HG03025 (cell line): ENCODE measurements around the gene RFNG.

Experiments used
- ATAC-seq: cut with Tn5 transposase; IDR thresholded peaks from one replicate; pipeline ENCODE4 v1.9.1; 2021; ENCODE audit warnings: mild to moderate bottlenecking, moderate library complexity; ENCODE audit not compliant: unreplicated experiment, low FRiP score

The RFNG gene

DNA sequence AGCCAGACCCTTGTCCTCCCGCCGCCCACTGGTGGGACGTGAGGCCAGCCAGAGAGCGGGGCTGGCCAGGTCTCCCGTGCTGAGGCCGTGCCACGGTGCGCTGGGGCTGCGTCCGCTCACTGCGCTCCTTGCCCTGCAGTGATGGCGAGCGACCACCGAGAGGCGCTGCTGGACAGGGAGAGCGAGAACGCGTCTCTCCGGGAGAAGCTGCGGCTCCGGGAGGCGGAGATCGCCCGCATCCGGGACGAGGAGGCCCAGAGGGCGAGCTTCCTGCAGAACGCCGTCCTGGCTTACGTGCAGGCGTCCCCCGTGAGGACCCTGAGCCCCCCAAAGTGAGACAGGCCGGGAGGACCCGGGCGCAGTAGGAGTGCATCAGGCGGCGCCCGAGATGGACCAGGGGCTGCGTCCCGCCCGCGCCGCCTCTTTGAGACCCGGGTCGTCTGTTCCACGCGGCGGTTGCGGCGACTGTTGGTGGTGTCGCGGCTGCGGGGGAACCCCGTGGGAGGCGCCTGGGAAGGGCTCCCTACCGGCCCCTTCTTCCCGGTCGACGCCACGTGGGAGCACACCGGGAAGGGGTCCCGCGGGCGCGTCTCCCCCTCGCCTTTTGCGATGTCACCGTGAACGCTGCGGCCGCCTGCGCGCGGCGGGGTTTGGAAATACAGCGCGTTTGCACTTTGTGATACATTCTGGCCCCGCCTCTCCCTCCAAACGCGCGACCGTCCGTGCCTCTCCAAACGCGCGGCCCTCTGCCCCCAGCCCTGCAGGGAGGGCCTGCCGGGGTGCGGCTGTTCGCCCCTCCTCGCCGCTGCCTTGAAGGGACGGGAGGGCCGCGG, 20.9 kb downstream of the RFNG start:
- ATAC-seq = no peak

DNA sequence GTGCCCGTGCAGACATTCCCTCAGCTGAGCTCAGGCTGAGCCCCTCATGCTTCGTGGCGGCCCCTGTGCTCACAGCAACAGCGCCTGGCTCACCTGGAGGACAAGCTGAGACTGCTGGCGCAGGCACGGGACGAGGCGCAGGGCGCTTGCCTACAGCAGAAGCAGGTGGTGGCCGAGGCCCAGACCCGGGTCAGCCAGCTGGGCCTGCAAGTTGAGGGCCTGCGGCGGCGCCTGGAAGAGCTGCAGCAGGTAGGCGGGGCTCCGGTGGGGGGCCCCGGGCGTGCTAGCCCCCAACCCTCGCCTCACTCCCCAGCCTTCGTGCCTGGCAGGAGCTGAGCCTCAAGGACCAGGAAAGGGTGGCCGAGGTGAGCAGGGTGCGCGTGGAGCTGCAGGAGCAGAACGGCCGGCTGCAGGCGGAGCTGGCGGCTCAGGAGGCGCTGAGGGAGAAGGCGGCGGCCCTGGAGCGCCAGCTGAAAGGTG, 21.6 kb downstream of the RFNG start:
- no peak for ATAC-seq

DNA sequence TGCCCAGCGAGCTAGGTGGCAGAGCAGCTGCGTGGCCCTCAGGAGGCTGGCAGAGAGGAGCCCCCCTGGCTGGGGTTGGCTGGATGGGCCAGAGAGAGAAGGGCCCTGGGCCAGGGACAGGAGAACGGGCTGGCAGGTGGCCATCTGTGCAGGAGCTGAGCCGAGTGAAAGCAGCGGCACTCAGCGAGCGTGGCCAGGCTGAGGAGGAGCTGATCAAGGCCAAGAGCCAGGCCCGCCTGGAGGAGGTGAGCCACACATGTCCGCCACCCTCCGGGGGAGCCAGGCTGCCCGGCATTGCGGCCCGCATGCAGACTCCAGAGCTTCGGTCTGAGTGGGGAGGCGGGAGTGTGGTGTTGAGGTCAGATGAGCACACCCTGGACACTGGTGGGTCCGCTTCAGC, 22.2 kb downstream of the RFNG start:
- ATAC-seq = no peak

DNA sequence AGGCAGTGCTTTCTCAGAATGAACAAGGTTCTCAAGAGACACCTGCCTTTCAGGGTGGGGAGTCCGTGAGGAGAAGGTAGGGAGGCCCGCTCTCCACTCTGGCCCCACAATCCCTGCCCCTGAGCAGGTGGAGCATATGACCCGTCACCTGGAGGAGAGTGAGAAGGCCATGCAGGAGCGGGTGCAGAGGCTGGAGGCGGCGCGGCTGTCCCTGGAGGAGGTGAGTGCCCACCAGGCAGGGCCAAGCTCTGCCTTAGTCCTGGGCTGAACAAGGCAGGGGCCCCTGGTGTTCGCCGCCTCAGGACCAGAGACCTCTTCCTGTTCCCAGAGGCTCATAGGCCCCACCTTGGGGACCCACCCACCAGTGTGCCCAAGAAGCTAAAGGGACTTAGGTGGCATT, 22.6 kb downstream of the RFNG start:
- no peak for ATAC-seq

DNA sequence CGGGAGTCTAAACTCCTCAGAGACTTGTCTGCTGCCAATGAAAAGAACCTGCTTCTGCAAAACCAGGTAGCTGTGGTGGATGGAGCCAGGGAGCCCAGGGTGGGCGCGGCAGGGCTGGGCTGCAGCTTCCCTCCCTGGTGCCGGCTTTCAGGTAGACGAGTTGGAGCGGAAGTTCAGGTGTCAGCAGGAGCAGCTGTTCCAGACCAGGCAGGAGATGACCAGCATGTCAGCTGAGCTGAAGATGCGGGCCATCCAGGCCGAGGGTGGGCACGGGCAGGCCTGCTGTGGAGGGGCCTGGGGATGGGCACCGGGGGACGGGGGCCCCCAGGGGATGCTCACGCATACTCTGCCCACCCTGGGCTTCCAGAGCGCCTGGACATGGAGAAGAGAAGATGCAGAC, 23.4 kb downstream of the RFNG start:
- no peak for ATAC-seq

DNA sequence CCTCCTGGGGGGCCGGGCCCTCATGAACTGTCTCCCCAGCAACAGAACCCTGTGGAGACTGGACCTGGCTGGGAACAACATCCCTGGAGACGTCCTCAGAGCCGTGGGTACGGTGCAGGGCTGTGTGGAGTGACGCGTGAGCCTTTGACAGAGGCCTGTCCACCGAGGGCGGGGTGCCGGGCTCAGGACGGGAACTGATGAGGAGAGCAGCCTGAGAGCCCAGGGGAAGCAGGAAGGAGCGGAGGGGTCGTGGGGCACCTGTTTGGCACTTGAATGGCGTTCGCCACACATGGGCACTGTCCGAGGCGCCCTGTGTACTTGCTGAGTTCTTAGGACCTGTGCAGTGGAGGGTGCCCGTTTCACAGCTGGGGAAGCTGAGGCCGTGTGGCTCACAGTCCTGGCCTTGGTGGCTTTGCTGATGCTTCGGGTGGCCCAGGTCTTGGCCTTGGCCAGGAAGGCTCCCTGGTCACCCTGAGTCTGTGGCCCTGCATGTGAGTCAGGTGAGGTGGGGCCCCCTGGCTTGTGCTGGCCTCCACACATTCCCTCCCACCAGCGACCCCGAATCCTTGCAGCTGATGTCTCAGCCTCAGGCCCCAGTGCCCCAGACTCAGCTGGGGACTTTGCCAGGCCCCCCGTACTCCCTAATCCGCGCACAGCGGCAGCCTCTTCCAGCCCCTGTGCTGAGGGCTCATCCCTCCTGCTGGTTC, 26.1 kb downstream of the RFNG start:
- ATAC-seq = no peak

DNA sequence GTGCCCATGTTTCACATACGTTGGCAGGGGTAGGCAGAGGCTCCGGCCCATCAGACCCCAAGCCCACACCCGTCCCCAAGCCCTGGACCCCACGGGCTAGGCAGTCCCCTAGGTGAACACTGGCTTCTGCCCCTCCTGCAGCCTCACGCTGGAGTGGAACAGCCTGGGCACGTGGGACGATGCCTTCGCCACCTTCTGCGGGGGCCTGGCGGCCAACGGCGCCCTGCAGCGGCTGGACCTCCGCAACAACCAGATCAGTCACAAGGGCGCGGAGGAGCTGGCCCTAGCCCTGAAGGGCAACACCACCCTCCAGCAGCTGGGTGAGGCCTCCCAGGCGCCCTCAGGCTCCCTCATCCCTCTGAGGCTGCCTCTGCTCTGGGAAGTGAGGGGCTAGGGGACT, 26.8 kb downstream of the RFNG start:
- ATAC-seq = no peak

DNA sequence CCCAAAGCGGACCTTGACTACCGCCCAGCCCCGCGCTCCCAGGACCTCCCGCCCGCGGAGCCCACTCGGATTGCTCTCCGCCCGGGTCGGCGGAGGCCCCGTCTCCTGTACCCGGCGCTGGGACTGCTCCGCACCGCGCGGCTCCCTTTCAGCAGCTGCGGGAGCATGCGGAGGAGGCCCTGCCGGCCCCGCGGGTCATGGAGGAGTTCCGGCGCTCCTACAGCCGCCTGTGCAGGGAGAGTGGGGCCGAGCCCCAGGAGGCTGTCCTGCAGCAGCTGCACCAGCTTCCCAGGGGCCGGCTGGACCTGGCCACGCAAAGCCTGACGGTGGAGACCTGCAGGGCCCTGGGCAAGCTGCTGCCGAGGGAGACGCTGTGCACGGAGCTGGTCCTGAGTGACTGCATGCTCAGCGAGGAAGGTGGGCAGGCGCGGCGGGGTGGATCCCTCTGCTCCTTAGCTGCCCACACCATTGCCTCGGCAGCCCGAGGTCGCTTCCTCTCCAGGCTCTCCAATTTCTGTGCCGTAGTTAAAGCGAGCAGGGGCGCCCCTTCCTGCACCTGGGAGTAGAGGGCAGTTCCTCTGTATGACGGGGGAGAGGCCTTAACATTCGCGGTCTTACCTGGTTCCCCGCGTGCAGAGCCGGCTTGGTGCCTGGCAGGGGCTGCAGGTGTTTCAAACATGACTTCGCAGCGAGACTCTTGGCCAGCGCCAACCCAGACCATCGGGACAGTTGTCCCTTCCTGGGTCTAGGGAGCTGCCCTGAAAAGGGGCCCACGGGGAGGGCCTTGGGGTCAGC, 28.0 kb downstream of the RFNG start:
- ATAC-seq = peak; percentile 4

DNA sequence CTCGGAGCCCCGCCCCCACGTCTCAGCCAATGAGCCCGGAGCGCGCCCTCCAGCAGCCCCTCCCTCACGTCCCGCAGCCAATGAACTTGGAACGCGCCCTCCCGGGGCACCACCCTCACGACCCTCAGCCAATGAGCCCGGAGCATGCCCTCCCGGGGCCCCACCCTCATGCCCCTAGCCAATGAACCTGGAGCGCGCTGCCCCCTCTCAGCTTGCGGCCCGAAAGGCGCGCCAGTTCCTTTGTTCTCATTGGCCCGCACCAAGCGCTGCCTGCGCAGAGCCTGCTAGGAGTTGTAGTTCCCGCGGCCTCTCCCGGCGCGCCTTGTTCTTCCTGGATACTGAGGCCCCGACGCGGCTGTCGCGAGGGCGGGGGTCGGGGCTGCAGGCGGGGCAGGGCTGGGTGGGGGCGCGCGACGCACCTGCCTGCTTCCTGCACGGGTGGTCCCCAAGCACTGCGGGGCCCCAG, 28.6 kb downstream of the RFNG start, which contains the start of gene LRRC45:
TSS of gene LRRC45 (plus strand) at position 325 of the 466 bp plus-strand sequence. CDS start 339 bp downstream, outside the sequence.
- peak; percentile 85 for ATAC-seq

DNA sequence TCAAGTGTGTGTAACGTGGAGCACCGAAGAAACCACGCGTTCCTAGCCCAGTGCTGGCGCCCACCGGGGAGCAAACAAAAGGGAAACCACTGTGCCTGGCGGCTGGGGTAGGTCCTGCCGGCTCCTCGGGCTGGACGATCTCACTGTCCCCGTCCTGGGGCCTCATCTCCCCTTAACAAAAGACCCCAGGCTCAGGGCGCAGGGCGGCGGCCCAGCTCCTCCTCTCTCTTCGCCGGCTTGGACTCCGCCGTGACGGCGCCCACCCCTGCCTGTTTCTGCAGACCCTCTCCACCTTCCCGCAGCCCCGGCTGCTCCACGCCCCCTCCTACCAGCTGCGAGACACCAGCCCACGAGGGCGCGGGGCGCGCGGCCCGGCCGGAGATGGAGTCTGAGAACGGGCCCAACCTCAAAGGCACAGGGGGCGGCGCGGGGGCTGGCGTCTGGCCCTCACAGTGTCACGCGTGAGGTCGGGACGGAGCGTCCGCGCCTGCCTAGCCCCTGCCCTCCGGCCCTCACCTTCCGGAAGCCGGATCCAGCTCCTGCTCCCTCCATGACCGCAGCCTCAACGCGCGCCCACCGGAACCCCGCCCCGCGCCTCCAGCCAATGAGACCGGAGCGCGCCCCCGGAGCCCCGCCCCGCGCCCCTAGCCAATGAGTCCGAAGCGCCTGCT, 29.2 kb downstream of the RFNG start, which contains the start of gene CENPX:
TSS of gene CENPX (minus strand) at position 569 of the 671 bp plus-strand sequence. CDS start at position 552, 17 bp downstream.
- peak; percentile 5 for ATAC-seq

DNA sequence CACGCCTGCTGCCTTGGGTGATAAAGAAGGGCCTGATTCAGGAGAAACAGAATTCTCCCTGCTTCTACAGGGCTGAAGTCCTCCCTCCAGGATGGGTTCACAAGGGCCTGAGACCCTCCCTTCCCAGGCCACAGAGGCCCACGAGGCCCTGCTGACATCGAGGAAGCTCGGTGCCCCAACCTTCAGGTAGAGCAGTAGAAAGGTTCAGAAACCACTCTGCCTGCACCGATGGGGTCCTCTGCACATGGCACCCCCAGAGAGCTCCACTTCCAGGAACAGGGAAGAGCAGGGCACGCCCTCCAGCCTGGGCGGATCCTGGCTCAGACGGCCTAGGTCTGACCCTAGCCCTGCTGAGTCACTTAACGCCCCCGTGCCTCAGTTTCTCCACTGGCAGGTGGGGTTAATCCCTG, 29.7 kb downstream of the RFNG start:
- ATAC-seq = no peak

DNA sequence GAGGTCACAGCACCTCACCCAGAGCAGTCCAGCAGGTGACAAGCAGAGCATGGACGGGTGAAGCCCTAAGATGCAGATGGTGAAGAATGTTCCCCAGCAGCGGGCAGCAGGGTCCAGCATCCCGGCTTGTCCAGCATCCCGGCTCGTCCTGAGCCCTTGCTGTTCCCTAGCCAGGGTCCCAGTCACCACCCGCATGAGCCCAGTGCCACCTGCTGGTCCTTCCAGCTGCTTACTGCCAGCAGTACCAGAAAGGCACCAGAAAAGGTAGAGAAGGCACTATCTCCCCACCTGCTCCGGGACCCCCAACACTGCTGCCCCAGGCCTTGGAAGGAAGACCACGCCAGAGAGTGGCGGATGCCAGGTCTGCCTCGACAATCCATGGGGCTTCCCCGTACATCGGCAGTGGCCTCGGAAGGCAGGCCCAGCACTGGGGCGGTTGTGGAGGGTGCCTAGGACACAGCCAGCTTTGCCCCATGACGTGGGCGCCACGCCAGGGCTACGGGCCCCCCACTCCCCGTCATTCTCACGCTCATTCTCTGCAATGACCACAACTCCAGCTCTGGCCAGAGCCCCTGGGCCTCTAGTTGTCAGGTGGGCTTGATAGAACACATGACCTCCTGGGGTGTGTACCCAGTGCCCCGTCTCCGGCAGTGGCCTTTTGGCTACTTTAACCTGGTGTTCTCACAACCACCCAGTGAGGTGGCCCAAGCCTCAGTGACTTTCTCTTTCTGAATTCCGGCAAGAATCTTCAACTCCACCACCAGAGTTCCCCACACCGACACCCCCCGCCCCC, 30.3 kb downstream of the RFNG start:
- no peak for ATAC-seq

DNA sequence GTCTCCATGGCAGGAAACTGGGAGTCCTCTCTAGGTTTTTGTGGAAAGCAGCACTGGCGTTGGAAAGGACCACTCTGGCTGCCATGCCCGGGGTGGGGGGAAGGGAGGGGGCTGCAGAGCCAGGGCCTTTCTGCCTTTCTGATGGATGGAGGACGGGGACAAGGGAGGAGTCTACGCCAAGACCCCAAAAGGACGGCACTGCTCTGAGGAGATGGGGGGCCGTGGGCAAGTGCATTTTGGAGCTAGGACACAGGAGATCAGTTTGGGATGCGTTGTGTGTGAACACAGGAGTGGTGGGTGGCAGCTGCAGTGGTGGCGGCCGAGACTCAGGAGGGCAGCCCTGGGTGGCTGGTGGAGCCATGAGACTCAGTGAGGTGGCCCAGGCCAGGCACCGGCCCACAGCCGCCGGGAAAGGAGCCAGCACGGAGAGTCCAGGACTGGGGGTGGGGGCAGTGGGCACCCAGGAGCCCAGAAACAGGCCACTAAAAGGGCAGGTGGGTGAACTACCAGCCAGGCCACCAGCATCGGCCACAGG, 31.0 kb downstream of the RFNG start:
- no peak for ATAC-seq

DNA sequence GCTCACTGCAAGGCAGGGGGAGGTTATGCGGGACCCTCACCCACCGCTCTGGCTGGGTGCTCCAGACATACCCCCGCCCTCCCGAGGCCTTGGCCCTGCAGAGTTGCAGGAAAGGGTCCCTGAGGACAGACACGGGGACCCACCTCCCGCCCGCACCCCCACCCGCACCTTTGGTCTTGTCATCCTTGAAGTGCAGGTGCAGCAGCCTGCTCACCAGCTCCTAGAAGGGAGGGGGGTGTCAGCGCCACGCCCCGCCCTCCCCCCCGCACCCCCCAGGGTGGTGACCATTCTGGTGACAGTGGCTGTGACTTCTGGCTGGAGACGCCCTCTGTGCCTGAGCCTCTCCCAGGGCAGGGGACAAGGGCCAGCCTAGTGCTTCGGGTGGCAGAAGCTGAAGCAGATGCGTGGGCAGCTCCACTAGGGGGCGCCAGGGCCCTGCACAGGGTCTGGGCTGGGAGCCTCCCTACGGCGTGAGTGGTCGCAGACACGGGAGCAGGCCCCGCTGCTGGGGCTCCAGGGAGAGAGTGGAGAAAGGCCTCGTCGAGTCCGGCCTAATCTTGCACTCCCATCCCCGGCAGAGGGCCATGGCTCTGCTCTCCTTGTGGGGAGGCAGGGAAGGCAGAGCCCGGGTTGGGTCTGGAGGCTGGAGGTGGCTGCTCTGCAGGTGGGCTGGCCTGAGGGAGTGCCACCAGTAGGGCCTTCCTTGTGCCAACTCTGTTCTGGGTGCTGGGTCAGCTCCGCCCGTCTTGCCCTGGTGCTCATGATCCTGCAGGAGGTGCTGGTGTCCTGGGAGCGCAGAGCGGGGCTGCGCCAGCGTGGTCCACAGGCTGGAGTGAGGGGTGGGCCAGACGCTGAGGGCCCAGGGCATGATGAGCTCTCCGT, 31.7 kb downstream of the RFNG start:
- no peak for ATAC-seq

DNA sequence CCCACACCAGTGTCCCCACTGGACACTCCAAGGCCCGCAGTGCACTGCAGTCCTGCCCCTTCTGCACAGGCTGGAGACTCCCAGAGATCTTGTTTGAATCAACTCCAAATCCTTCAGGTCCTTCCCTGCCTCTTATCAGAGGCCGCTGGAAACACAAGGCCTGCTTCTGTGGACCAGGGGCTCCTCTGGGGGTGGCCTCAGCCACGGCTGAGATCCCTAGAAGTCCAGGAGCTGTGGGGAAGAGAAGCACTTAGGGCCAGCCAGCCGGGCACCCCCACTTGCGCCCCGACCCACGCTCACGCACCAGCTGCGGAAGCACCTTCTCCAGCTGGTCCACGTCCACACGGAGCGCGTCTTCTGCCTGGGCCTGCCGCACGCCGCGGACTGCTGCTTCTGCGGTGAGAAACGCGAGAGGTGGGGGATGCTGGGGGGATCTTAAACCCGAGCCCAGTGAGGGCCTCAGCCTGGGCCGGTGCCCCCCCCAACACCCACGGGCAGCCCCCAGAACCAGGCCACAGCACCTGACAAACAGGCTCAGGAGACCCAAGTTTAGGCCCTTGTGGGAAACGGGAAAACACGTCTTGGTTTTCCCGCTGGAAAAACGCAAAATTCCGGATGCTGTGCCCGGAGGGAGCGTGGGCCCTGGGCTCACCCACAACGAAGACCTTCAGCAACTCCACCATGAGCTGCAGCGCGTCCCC, 32.5 kb downstream of the RFNG start:
- ATAC-seq = no peak

DNA sequence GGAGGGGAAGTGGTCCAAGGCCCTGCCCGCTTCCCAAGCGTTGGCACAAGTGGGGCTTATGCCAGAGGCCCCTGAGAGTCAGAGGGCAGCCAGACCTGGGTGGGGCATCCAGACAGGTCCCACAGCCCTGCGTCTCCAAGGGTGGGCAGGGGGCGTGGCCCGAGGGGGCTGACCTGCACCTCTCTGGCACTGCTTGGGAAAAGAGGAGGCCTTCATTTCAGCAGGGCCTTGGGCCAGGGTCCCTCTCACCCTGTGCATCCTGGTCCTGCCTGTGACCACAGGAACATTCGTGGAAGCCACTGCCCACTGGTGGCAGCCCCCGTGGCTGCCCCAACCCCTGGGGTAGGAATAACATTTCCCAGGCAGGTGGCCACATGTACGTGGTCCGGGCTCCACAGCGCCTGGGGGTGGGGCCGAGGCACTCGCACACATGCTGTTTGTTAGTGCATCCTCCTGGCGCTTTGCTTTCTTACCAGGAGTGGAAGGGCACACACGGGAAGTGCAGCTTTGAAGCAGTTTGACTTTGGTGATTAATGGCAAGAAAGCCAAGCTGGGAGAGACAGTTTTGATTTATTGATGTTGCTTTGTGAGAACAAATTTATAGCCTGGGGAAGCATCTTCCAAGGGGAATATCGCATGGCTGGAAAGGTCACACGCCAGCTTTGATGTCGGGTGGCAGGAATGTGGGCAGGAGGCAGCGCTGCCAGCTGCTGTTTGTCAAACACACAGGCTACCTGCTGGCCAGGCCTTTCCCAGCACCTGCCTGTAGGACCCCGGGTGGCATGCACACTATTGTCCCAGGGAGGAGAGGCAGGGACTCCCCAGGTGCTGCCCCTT, 33.2 kb downstream of the RFNG start:
- no peak for ATAC-seq
